ENCODE results near the gene OR1D2.

- TF ChIP-seq ZNF639 (CRISPR knock-in tag; conservative IDR thresholded peaks at IDR 0.05) = no peak
- TF ChIP-seq ARNT2 (CRISPR knock-in tag; IDR thresholded peaks at IDR 0.05; ENCODE audit: low read depth) = no peak
- TF ChIP-seq, protein P1, sequence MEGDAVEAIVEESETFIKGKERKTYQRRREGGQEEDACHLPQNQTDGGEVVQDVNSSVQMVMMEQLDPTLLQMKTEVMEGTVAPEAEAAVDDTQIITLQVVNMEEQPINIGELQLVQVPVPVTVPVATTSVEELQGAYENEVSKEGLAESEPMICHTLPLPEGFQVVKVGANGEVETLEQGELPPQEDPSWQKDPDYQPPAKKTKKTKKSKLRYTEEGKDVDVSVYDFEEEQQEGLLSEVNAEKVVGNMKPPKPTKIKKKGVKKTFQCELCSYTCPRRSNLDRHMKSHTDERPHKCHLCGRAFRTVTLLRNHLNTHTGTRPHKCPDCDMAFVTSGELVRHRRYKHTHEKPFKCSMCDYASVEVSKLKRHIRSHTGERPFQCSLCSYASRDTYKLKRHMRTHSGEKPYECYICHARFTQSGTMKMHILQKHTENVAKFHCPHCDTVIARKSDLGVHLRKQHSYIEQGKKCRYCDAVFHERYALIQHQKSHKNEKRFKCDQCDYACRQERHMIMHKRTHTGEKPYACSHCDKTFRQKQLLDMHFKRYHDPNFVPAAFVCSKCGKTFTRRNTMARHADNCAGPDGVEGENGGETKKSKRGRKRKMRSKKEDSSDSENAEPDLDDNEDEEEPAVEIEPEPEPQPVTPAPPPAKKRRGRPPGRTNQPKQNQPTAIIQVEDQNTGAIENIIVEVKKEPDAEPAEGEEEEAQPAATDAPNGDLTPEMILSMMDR (CRISPR knock-in tag; IDR thresholded peaks at IDR 0.05) = no peak
- TF ChIP-seq ZNF678 (CRISPR knock-in tag; IDR thresholded peaks at IDR 0.05) = no peak
- TF ChIP-seq, protein P2, sequence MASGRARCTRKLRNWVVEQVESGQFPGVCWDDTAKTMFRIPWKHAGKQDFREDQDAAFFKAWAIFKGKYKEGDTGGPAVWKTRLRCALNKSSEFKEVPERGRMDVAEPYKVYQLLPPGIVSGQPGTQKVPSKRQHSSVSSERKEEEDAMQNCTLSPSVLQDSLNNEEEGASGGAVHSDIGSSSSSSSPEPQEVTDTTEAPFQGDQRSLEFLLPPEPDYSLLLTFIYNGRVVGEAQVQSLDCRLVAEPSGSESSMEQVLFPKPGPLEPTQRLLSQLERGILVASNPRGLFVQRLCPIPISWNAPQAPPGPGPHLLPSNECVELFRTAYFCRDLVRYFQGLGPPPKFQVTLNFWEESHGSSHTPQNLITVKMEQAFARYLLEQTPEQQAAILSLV (CRISPR knock-in tag; IDR thresholded peaks at IDR 0.05; ENCODE audit: borderline replicate concordance) = no peak
- TF ChIP-seq, protein P3, sequence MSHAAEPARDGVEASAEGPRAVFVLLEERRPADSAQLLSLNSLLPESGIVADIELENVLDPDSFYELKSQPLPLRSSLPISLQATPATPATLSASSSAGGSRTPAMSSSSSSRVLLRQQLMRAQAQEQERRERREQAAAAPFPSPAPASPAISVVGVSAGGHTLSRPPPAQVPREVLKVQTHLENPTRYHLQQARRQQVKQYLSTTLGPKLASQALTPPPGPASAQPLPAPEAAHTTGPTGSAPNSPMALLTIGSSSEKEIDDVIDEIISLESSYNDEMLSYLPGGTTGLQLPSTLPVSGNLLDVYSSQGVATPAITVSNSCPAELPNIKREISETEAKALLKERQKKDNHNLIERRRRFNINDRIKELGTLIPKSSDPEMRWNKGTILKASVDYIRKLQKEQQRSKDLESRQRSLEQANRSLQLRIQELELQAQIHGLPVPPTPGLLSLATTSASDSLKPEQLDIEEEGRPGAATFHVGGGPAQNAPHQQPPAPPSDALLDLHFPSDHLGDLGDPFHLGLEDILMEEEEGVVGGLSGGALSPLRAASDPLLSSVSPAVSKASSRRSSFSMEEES (CRISPR knock-in tag; IDR thresholded peaks at IDR 0.05) = no peak
- TF ChIP-seq JARID2 (CRISPR knock-in tag; IDR thresholded peaks at IDR 0.05; ENCODE audit: insufficient replicate concordance) = no peak
- no peak for TF ChIP-seq REST (IDR thresholded peaks at IDR 0.05; ENCODE audit: borderline replicate concordance in 1 of 2, low read depth in 1 of 2, low read length in 2 of 2)
- no peak for TF ChIP-seq ZKSCAN8 (CRISPR knock-in tag; IDR thresholded peaks at IDR 0.05; ENCODE audit: borderline replicate concordance)
- no peak for TF ChIP-seq ZNF230 (CRISPR knock-in tag; IDR thresholded peaks at IDR 0.05)
- no peak for TF ChIP-seq NFYB (CRISPR knock-in tag; IDR thresholded peaks at IDR 0.05)
Measured at GRCh38 chr17:3040882-3041281, 63.3 kb downstream of the OR1D2 start.
